ENCODE results near the gene HRNR.

- TF ChIP-seq POLR2A (IDR thresholded peaks at IDR 0.05), result no peak
- TF ChIP-seq, protein P1, sequence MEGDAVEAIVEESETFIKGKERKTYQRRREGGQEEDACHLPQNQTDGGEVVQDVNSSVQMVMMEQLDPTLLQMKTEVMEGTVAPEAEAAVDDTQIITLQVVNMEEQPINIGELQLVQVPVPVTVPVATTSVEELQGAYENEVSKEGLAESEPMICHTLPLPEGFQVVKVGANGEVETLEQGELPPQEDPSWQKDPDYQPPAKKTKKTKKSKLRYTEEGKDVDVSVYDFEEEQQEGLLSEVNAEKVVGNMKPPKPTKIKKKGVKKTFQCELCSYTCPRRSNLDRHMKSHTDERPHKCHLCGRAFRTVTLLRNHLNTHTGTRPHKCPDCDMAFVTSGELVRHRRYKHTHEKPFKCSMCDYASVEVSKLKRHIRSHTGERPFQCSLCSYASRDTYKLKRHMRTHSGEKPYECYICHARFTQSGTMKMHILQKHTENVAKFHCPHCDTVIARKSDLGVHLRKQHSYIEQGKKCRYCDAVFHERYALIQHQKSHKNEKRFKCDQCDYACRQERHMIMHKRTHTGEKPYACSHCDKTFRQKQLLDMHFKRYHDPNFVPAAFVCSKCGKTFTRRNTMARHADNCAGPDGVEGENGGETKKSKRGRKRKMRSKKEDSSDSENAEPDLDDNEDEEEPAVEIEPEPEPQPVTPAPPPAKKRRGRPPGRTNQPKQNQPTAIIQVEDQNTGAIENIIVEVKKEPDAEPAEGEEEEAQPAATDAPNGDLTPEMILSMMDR (IDR thresholded peaks at IDR 0.05), result no peak
These were observed 5.1 kb downstream of the HRNR start for GRCh38 chr1:152218762-152219436.
